A549 (cell line): Measurements from ENCODE around the gene ZNF79. TPM values are rescaled to one million over a fixed set of nuclear protein-coding genes. Genes with fewer than 3 reads are reported as not detected.
"Not testable (repeated sequence)": the region's sequence is repeated elsewhere in the genome, so short reads cannot be mapped to it uniquely, and the experiment has no call there.

Experiments used
- ATAC-seq, 2 experiments: fragments of 200-7000 bp in 1 of 2; fragments of >200 bp in 1 of 2; cut with Nextera tagmentation in 1 of 2; cut with Tn5 transposase in 1 of 2; 3 replicates each; pipeline versions ENCODE4 v1.8.0 to v1.9.1; 2018 to 2020; ENCODE audit warnings: mild to moderate bottlenecking in 1 of 2, moderate library complexity in 1 of 2
- CTCF ChIA-PET: fragments of 300-600 bp; sonication (Branson Sonifier 250); formaldehyde crosslinking; extraction: SDS; loops from one replicate; lab custom pipeline; 2021; ENCODE audit warnings: antibody characterized with exemption, inconsistent platforms; lab: Yijun Ruan, JAX
- POLR2A ChIA-PET: fragments of 350-600 bp; formaldehyde crosslinking; extraction: SDS; loops from one replicate; lab custom pipeline; 2021; ENCODE audit warnings: antibody characterized with exemption, inconsistent platforms; lab: Yijun Ruan, JAX
- DNase-seq, 2 experiments: peaks; one replicate each; pipeline versions ENCODE4 v3.0.0 to v3.0.0-alpha.2; 2011 to 2016; ENCODE audit warnings: low read depth in 1 of 2, low spot score in 1 of 2
- FAIRE-seq: peaks from 2 replicates; lab custom pipeline; 2011; peaks lifted over from hg19 to GRCh38; lab: Jason Lieb, UNC
- H3K27ac ChIP-seq, 2 experiments: fragments of >200 bp; sonication (Bioruptor Twin); formaldehyde crosslinking; 3 replicates each; pipeline ENCODE4 v1.5.1; 2016 to 2017
- H3K4me1 ChIP-seq: fragments of >200 bp; sonication (Bioruptor Twin); formaldehyde crosslinking; 3 replicates; pipeline ENCODE4 v1.6.1; 2016
- H3K4me2 ChIP-seq: fragments of >200 bp; sonication (Bioruptor Twin); formaldehyde crosslinking; 3 replicates; pipeline ENCODE4 v1.6.1; 2016
- H3K4me3 ChIP-seq: fragments of >200 bp; sonication (Bioruptor Twin); formaldehyde crosslinking; 3 replicates; pipeline ENCODE4 v1.5.1; 2016
- H3K9me3 ChIP-seq: fragments of >200 bp; sonication (Bioruptor Twin); formaldehyde crosslinking; 3 replicates; pipeline ENCODE4 v1.6.1; 2016
- BCL3 ChIP-seq: fragments of >200 bp; sonication (Bioruptor Twin); formaldehyde crosslinking; IDR thresholded peaks from 3 replicates; pipeline ENCODE4 v1.6.1; 2016
- CBX2 ChIP-seq: fragments of 200-600 bp; sonication (generic); IDR thresholded peaks from 2 replicates; pipeline ENCODE4 v1.6.1; 2016; ENCODE audit warnings: low read depth, mild to moderate bottlenecking, borderline replicate concordance
- CHD2 ChIP-seq: fragments of 150-350 bp; IDR thresholded peaks from 2 replicates; pipeline ENCODE4 v1.6.1; 2014; ENCODE audit warnings: low read length; ENCODE audit not compliant: partially characterized antibody
- E2F6 ChIP-seq: IDR thresholded peaks from 2 replicates; pipeline ENCODE4 v1.6.1; 2012; ENCODE audit warnings: low read depth, borderline replicate concordance
- EHF ChIP-seq: fragments of 250-450 bp; sonication (Bioruptor Pico); IDR thresholded peaks from 2 replicates; pipeline ENCODE4 v1.5.0; 2020; ENCODE audit warnings: mild to moderate bottlenecking
- EHMT2 ChIP-seq: fragments of 200-600 bp; sonication (generic); IDR thresholded peaks from 2 replicates; pipeline ENCODE4 v1.6.1; 2016; ENCODE audit warnings: antibody characterized with exemption, low read depth, mild to moderate bottlenecking, moderate library complexity
- EP300 ChIP-seq, 2 experiments: fragments of >200 bp; sonication (Bioruptor Twin); formaldehyde crosslinking; IDR thresholded peaks; 2 replicates in 1 of 2; 3 replicates in 1 of 2; pipeline ENCODE4 v1.6.1; 2016 to 2017
- FOSB ChIP-seq: fragments of 250-450 bp; sonication (Bioruptor Pico); IDR thresholded peaks from 2 replicates; pipeline ENCODE4 v1.5.0; 2020; ENCODE audit warnings: mild to moderate bottlenecking, moderate library complexity
- FOSL2 ChIP-seq, 2 experiments: fragments of 450-650 bp in 1 of 2; fragments of >200 bp in 1 of 2; sonication (Bioruptor Twin) in 1 of 2; formaldehyde crosslinking; IDR thresholded peaks; 2 replicates each; pipeline versions ENCODE4 v1.5.0 to v1.6.1; 2016 to 2020; ENCODE audit warnings: mild to moderate bottlenecking in 1 of 2, moderate library complexity in 1 of 2
- HOXB13 ChIP-seq: fragments of 250-450 bp; sonication (Bioruptor Pico); IDR thresholded peaks from 2 replicates; pipeline ENCODE4 v1.5.0; 2020; ENCODE audit warnings: low read depth, mild to moderate bottlenecking, moderate library complexity
- HOXB5 ChIP-seq: fragments of 250-450 bp; sonication (Bioruptor Pico); IDR thresholded peaks from 2 replicates; pipeline ENCODE4 v1.5.0; 2020; ENCODE audit warnings: mild to moderate bottlenecking, moderate library complexity
- JUN ChIP-seq, 2 experiments: fragments of >200 bp; sonication (Bioruptor Twin); formaldehyde crosslinking; IDR thresholded peaks; 2 replicates in 1 of 2; 3 replicates in 1 of 2; pipeline ENCODE4 v1.6.1; 2016 to 2017
- KDM5A ChIP-seq: fragments of 200-600 bp; sonication (generic); IDR thresholded peaks from 2 replicates; pipeline ENCODE4 v1.6.1; 2016; ENCODE audit warnings: antibody characterized with exemption, mild to moderate bottlenecking
- MAFK ChIP-seq: fragments of 450-650 bp; IDR thresholded peaks from 2 replicates; pipeline ENCODE4 v1.6.1; 2014; ENCODE audit not compliant: partially characterized antibody
- PBX3 ChIP-seq: IDR thresholded peaks from 2 replicates; pipeline ENCODE4 v1.6.1; 2012
- POLR2A ChIP-seq: IDR thresholded peaks from 2 replicates; pipeline ENCODE4 v1.6.1; 2012; ENCODE audit warnings: mild to moderate bottlenecking, low read length
- RNF2 ChIP-seq: fragments of 200-600 bp; sonication (generic); IDR thresholded peaks from 2 replicates; pipeline ENCODE4 v1.6.1; 2016; ENCODE audit warnings: low read depth, mild to moderate bottlenecking, antibody characterized with exemption, moderate library complexity, borderline replicate concordance
- SREBF2 ChIP-seq: fragments of 450-650 bp; IDR thresholded peaks from 2 replicates; pipeline ENCODE4 v1.6.1; 2014; ENCODE audit warnings: mild to moderate bottlenecking, moderate library complexity
- ZC3H11A ChIP-seq: fragments of 450-650 bp; IDR thresholded peaks from 2 replicates; pipeline ENCODE4 v1.6.1; 2014; ENCODE audit warnings: antibody characterized with exemption, mild to moderate bottlenecking
- ZFP36 ChIP-seq: fragments of 450-650 bp; IDR thresholded peaks from 2 replicates; pipeline ENCODE4 v1.6.1; 2014; ENCODE audit warnings: borderline replicate concordance; ENCODE audit not compliant: partially characterized antibody
- WGBS: methylation state at CpG from one replicate; pipeline ENCODE4 v1.1.6; 2017; ENCODE audit errors: missing lambda C conversion rate; 5-methylcytosine and 5-hydroxymethylcytosine counted together
- polyA plus RNA-seq, 4 experiments: library from polyadenylated mRNA; depleted of rRNA in 3 of 4; stranded (reverse); fragments of >200 nt; fragmentation: RNase III in 1 of 4; extraction: RNeasy Plus Mini Kit Qiagen cat#74134 plus additional on column Dnase treatment in 1 of 4; gene quantifications; 2 replicates in 3 of 4; 3 replicates in 1 of 4; pipeline ENCODE4 v1.2.3, GENCODE V29; 2011 to 2017
- TF ChIP-seq, protein P1 (sequence below): fragments of 250-450 bp; sonication (Bioruptor Pico); IDR thresholded peaks from 2 replicates; pipeline ENCODE4 v1.5.0; 2020; ENCODE audit warnings: low read depth, mild to moderate bottlenecking, moderate library complexity

ZNF79 gene
- polyA plus RNA-seq, 2 of the 4 experiments (the other 2 are of a cell fraction), result 4.9 to 5.7 TPM

DNA sequence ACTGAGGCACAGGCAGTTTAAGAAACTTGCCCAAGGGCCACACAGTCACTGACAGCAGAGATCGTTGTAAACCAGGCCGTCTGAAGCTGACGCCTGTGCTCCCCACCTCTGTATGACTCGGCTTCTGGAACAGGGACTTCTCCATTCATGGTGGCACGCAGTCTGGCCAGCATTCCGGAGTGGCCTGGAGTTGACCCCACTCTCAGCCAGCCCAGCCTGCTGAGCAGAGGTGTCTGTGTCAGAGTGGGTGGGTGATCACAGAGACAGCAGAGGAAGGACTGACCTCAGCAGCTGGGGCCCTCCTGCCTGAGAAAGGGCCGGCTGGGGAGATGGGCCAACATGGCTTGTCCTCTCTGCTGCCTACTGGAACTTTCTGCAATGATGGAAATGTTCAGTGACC is 39.7 kb downstream of the ZNF79 start:
- ATAC-seq, result no peak
- DNase-seq, result no peak
- Histone ChIP-seq H3K4me3 (no peak overlapping the region), H3K4me2 (no peak overlapping the region), H3K27ac (no peak overlapping the region)
- POLR2A ChIA-PET, result no interaction called here
- TF ChIP-seq EHMT2, result no peak
- TF ChIP-seq, all 56 proteins: peak for 0
- Histone ChIP-seq H3K4me1 (no peaks in the 10 kb centered on the region), H3K9me3 (no peaks in the 10 kb centered on the region)
- 97% methylated on average over 7 of the region's 7 CpGs for WGBS
- CTCF ChIA-PET, result interaction anchor here (1.6 to 2.4 kb wide), 2 partner anchors 9 to 40 kb away, joined by 3 to 9 read pairs; no protein-coding TSS in a partner anchor
- FAIRE-seq, result no peak

DNA sequence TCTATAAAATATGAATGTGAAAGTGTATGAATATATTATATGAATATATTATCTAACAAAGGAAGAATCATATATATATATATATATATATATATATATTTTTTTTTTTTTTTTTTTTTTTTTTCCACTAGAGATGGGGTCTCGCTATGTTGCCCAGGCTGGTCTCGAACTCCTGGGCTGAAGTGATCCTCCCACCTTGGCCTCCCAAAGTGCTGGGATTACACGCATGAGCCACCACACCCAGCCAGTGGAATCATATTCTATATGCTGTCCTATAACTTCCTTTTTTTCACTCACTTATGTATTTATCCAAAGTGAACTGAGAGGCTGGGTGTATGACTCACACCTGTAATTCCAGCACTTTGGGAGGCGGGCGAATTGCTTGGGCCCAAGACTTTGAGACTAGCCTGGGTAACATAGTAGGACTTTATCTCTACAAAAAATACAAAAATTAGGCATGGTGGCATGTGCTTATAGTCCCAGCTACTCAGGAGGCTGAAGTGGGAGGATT is 42.3 kb downstream of the ZNF79 start:
- H3K9me3 ChIP-seq, H3K4me2 ChIP-seq, ATAC-seq, H3K27ac ChIP-seq, POLR2A ChIA-PET, DNase-seq, H3K4me3 ChIP-seq, H3K4me1 ChIP-seq, FAIRE-seq: not testable (repeated sequence)
- CTCF ChIA-PET, result interaction anchor here (0.7 to 1.5 kb wide), 4 partner anchors 8 to 258 kb away, joined by 3 to 4 read pairs (median 4); no protein-coding TSS in a partner anchor
- WGBS, result 94% methylated on average over 5 of the region's 5 CpGs

DNA sequence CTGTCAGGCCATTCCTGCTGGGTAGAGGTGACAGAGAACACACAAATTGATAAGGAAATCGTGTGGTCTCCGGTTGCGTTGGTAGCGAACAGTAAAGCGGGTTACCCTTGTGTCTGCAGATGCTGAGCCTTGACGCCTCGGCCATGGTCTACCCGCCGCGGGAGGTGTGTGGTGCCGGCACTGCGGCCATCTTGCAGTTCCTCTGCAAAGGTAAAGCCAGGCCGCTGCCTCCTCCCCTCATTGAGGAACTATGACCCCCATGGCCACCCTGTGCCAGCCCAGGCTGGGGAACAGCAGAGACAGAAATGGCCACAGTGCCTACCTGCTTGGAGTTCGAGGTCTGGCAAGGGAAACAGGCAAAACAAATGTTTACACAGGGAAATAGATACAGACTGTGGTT is 43.4 kb downstream of the ZNF79 start:
- H3K4me3 ChIP-seq, result no peak overlapping the region
- H3K9me3 ChIP-seq, result no peaks in the 10 kb centered on the region
- no peak overlapping the region for H3K27ac ChIP-seq
- no peaks in the 10 kb centered on the region for H3K4me1 ChIP-seq
- H3K4me2 ChIP-seq, result no peak overlapping the region
- WGBS, result 90% methylated on average over 14 of the region's 14 CpGs
- CTCF ChIA-PET, result interaction anchor here (0.5 to 1.2 kb wide), 4 partner anchors 13 to 257 kb away, joined by 3 read pairs; no protein-coding TSS in a partner anchor
- TF ChIP-seq SREBF2 (no peak), ZFP36 (no peak), CHD2 (no peak), FOSL2 (IDR thresholded peaks at IDR 0.05) (no peak), FOSL2 (CRISPR knock-in tag; IDR thresholded peaks at IDR 0.05) (no peak), RNF2 (no peak), MAFK (no peak), E2F6 (no peak), EP300 (IDR thresholded peaks at IDR 0.05) (no peak), ZC3H11A (no peak)
- TF ChIP-seq, protein P1, sequence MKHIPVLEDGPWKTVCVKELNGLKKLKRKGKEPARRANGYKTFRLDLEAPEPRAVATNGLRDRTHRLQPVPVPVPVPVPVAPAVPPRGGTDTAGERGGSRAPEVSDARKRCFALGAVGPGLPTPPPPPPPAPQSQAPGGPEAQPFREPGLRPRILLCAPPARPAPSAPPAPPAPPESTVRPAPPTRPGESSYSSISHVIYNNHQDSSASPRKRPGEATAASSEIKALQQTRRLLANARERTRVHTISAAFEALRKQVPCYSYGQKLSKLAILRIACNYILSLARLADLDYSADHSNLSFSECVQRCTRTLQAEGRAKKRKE (CRISPR knock-in tag), result no peak
- POLR2A ChIA-PET, result no interaction called here
- FAIRE-seq (no peak), ATAC-seq (no peak), DNase-seq (no peak)

GRCh38 chr9:127470662-127471061 is 46.5 kb downstream of the ZNF79 start:
- Histone ChIP-seq H3K9me3 (no peaks in the 10 kb centered on the region), H3K4me1 (no peaks in the 10 kb centered on the region), H3K4me2 (no peak overlapping the region), H3K27ac (no peak overlapping the region), H3K4me3 (no peak overlapping the region)
- TF ChIP-seq CBX2, result no peak
- TF ChIP-seq PBX3, result no peak
- TF ChIP-seq KDM5A, result no peak
- TF ChIP-seq HOXB5 (CRISPR knock-in tag), result no peak
- TF ChIP-seq EHF (CRISPR knock-in tag), result no peak
- no peak for TF ChIP-seq POLR2A
- TF ChIP-seq SREBF2, result no peak
- no peak for TF ChIP-seq CHD2
- no peak for TF ChIP-seq ZFP36
- TF ChIP-seq JUN (IDR thresholded peaks at IDR 0.05), result no peak
- no peak for TF ChIP-seq FOSB (CRISPR knock-in tag)
- TF ChIP-seq HOXB13 (CRISPR knock-in tag), result no peak
- no peak for TF ChIP-seq BCL3
- ChIA-PET CTCF (no interaction called here), POLR2A (no interaction called here)
- FAIRE-seq (no peak), DNase-seq (no peak), ATAC-seq (0 out of 6 replicates have a peak, but pooled peaks of 1 of the 2 experiments have one; percentile 33)
- WGBS, result 92% methylated on average over 3 of the region's 3 CpGs
